ENCODE data around the gene TRHDE. TPM values are rescaled to one million over a fixed set of nuclear protein-coding genes. Genes with fewer than 3 reads are reported as not detected.
"Not testable (repeated sequence)": the region's sequence is repeated elsewhere in the genome, so short reads cannot be mapped to it uniquely, and the experiment has no call there.

The TRHDE gene
- polyA plus RNA-seq, 4 donors, result 21.1 to 25.9 (median 22.3) TPM

- DNase-seq (ENCODE audit: low read depth in 4 of 4, low spot score in 2 of 4), result no peak
These were observed 306.2 kb downstream of the TRHDE start for GRCh38 chr12:72578327-72578726.

- DNase-seq (ENCODE audit: low read depth in 4 of 4, low spot score in 2 of 4), result no peak
These were observed 314.3 kb downstream of the TRHDE start for GRCh38 chr12:72586456-72586855.

GRCh38 chr12:72602581-72602980, 330.4 kb downstream of the TRHDE start:
- DNase-seq (ENCODE audit: low read depth in 4 of 4, low spot score in 2 of 4), result no peak

- no peak for DNase-seq (ENCODE audit: low read depth in 4 of 4, low spot score in 2 of 4)
These were observed 333.8 kb downstream of the TRHDE start for GRCh38 chr12:72605975-72606374.

GRCh38 chr12:72610342-72610741, 338.2 kb downstream of the TRHDE start:
- DNase-seq (ENCODE audit: low read depth in 4 of 4, low spot score in 2 of 4), result no peak

GRCh38 chr12:72610854-72611358, 338.7 kb downstream of the TRHDE start:
- DNase-seq (ENCODE audit: low read depth in 4 of 4, low spot score in 2 of 4), result no peak

- no peak for DNase-seq (ENCODE audit: low read depth in 4 of 4, low spot score in 2 of 4)
These were observed 340.0 kb downstream of the TRHDE start for GRCh38 chr12:72612171-72612570.

- DNase-seq (ENCODE audit: low read depth in 4 of 4, low spot score in 2 of 4), result no peak
These were observed 346.6 kb downstream of the TRHDE start for GRCh38 chr12:72618764-72619163.

- DNase-seq (ENCODE audit: low read depth in 4 of 4, low spot score in 2 of 4), result no peak
These were observed 350.4 kb downstream of the TRHDE start for GRCh38 chr12:72622556-72622955.

GRCh38 chr12:72631926-72632685, 359.9 kb downstream of the TRHDE start:
- no peak for DNase-seq (ENCODE audit: low read depth in 4 of 4, low spot score in 2 of 4)

GRCh38 chr12:72642706-72643105, 370.5 kb downstream of the TRHDE start:
- no peak for DNase-seq (ENCODE audit: low read depth in 4 of 4, low spot score in 2 of 4)

- no peak for DNase-seq (ENCODE audit: low read depth in 4 of 4, low spot score in 2 of 4)
These were observed 375.0 kb downstream of the TRHDE start for GRCh38 chr12:72647139-72647538.

- DNase-seq (ENCODE audit: low read depth in 4 of 4, low spot score in 2 of 4), result no peak
These were observed 386.4 kb downstream of the TRHDE start for GRCh38 chr12:72658615-72659014.

GRCh38 chr12:72660174-72660573, 388.0 kb downstream of the TRHDE start:
- not testable (repeated sequence) for DNase-seq (ENCODE audit: low read depth in 4 of 4, low spot score in 2 of 4)

GRCh38 chr12:72673853-72674252, 401.7 kb downstream of the TRHDE start:
- no peak for DNase-seq (ENCODE audit: low read depth in 4 of 4, low spot score in 2 of 4)

- no peak for DNase-seq (ENCODE audit: low read depth in 4 of 4, low spot score in 2 of 4)
These were observed 404.4 kb downstream of the TRHDE start for GRCh38 chr12:72676556-72676955.

GRCh38 chr12:72677139-72677538, 405.0 kb downstream of the TRHDE start:
- no peak for DNase-seq (ENCODE audit: low read depth in 4 of 4, low spot score in 2 of 4)

GRCh38 chr12:72677846-72678245, 405.7 kb downstream of the TRHDE start:
- DNase-seq (ENCODE audit: low read depth in 4 of 4, low spot score in 2 of 4), result no peak

- no peak for DNase-seq (ENCODE audit: low read depth in 4 of 4, low spot score in 2 of 4)
These were observed 407.1 kb downstream of the TRHDE start for GRCh38 chr12:72679147-72679757.

- no peak for DNase-seq (ENCODE audit: low read depth in 4 of 4, low spot score in 2 of 4)
These were observed 408.9 kb downstream of the TRHDE start for GRCh38 chr12:72681028-72681427.

GRCh38 chr12:72684491-72684890, 412.3 kb downstream of the TRHDE start:
- no peak for DNase-seq (ENCODE audit: low read depth in 4 of 4, low spot score in 2 of 4)

GRCh38 chr12:72692338-72692737, 420.2 kb downstream of the TRHDE start:
- DNase-seq (ENCODE audit: low read depth in 4 of 4, low spot score in 2 of 4), result no peak
